ENCODE data around the gene CSK.
"Not testable (repeated sequence)": the region's sequence is repeated elsewhere in the genome, so short reads cannot be mapped to it uniquely, and the experiment has no call there.

CSK gene

GRCh38 chr15:74773329-74773728 is 8.6 kb upstream of the CSK start:
- no peak for DNase-seq

GRCh38 chr15:74773731-74774252 is 8.1 kb upstream of the CSK start:
- DNase-seq, result no peak

- DNase-seq, result no peak
Measured at GRCh38 chr15:74775132-74775562, 6.7 kb upstream of the CSK start.

- DNase-seq, result no peak
Measured at GRCh38 chr15:74775894-74776293, 6.0 kb upstream of the CSK start.

- DNase-seq, result no peak
Measured at GRCh38 chr15:74776821-74777768, 4.8 kb upstream of the CSK start.

GRCh38 chr15:74777769-74778598 is 3.9 kb upstream of the CSK start:
- no peak for DNase-seq

GRCh38 chr15:74778599-74778970 is 3.3 kb upstream of the CSK start:
- DNase-seq, result no peak

GRCh38 chr15:74779162-74779648 is 2.7 kb upstream of the CSK start:
- DNase-seq, result no peak

- no peak for DNase-seq
Measured at GRCh38 chr15:74780523-74781430, 1.1 kb upstream of the CSK start.

- no peak for DNase-seq
Measured at GRCh38 chr15:74782259-74783071, 585 bp downstream of the CSK start.

GRCh38 chr15:74783072-74783807 is 1.4 kb downstream of the CSK start:
- no peak for DNase-seq

GRCh38 chr15:74783808-74784175 is 1.9 kb downstream of the CSK start:
- no peak for DNase-seq

- DNase-seq, result no peak
Measured at GRCh38 chr15:74784426-74785193, 2.7 kb downstream of the CSK start.

GRCh38 chr15:74785194-74786032 is 3.5 kb downstream of the CSK start:
- DNase-seq, result no peak

- not testable (repeated sequence) for DNase-seq
Measured at GRCh38 chr15:74786081-74786480, 4.2 kb downstream of the CSK start.

GRCh38 chr15:74786551-74787165 is 4.8 kb downstream of the CSK start:
- DNase-seq, result no peak

GRCh38 chr15:74787251-74788041 is 5.6 kb downstream of the CSK start:
- no peak for DNase-seq

Measured in SHP77 treated with DMSO at 0.1 percent for 48 hours (cell line).